SK-N-SH (cell line): ENCODE measurements around the gene PEX14.

Experiments
- CTCF ChIP-seq: fragments of 200-600 bp; sonication (generic); IDR thresholded peaks from 2 replicates; pipeline ENCODE4 v1.6.1; 2017; ENCODE audit warnings: antibody characterized with exemption, mild to moderate bottlenecking, moderate library complexity
- EP300 ChIP-seq, 2 experiments: IDR thresholded peaks; 2 replicates each; pipeline versions ENCODE4 v1.4.0 to v1.6.1; 2012; ENCODE audit warnings: borderline replicate concordance in 1 of 2, low read depth in 1 of 2, low read length in 1 of 2
- EZH2phosphoT487 ChIP-seq: fragments of 200-600 bp; sonication (generic); IDR thresholded peaks from 2 replicates; pipeline ENCODE4 v1.6.1; 2017; ENCODE audit warnings: low read depth, mixed run types, mild to moderate bottlenecking, antibody characterized with exemption, moderate library complexity, borderline replicate concordance
- FOSL2 ChIP-seq: IDR thresholded peaks from 2 replicates; pipeline ENCODE4 v1.4.0; 2012; ENCODE audit warnings: low read depth, mild to moderate bottlenecking, moderate library complexity, borderline replicate concordance
- GABPA ChIP-seq: IDR thresholded peaks from 2 replicates; pipeline ENCODE4 v1.4.0; 2012; ENCODE audit warnings: low read depth, mild to moderate bottlenecking
- MEF2A ChIP-seq: IDR thresholded peaks from 2 replicates; pipeline ENCODE4 v1.4.0; 2012; ENCODE audit warnings: low read depth, borderline replicate concordance
- POLR2AphosphoS5 ChIP-seq: IDR thresholded peaks from 2 replicates; pipeline ENCODE4 v1.6.1; 2012; ENCODE audit warnings: low read depth, low read length
- RFX5 ChIP-seq: IDR thresholded peaks from 2 replicates; pipeline ENCODE4 v1.6.1; 2012; ENCODE audit warnings: mild to moderate bottlenecking, improper control_type of control experiment, low read length
- USF2 ChIP-seq: fragments of 150-350 bp; IDR thresholded peaks from 2 replicates; pipeline ENCODE4 v1.6.1; 2017; ENCODE audit warnings: antibody characterized with exemption, low read length, low read depth, borderline replicate concordance

- no peak for TF ChIP-seq EZH2phosphoT487
- no peak for TF ChIP-seq GABPA
- no peak for TF ChIP-seq CTCF
- TF ChIP-seq EP300 (IDR thresholded peaks at IDR 0.05; ENCODE audit: borderline replicate concordance in 1 of 2, low read depth in 1 of 2, low read length in 1 of 2): no peak
- no peak for TF ChIP-seq MEF2A
- no peak for TF ChIP-seq RFX5
- TF ChIP-seq FOSL2: no peak
- no peak for TF ChIP-seq POLR2AphosphoS5
- no peak for TF ChIP-seq USF2
These were observed 34.0 kb upstream of the PEX14 start for GRCh38 chr1:10440794-10441193.
